ENCODE results near the gene DNAH3.

GRCh38 chr16:20916942-20917341 is 233.7 kb downstream of the DNAH3 start:
- TF ChIP-seq, protein P1, sequence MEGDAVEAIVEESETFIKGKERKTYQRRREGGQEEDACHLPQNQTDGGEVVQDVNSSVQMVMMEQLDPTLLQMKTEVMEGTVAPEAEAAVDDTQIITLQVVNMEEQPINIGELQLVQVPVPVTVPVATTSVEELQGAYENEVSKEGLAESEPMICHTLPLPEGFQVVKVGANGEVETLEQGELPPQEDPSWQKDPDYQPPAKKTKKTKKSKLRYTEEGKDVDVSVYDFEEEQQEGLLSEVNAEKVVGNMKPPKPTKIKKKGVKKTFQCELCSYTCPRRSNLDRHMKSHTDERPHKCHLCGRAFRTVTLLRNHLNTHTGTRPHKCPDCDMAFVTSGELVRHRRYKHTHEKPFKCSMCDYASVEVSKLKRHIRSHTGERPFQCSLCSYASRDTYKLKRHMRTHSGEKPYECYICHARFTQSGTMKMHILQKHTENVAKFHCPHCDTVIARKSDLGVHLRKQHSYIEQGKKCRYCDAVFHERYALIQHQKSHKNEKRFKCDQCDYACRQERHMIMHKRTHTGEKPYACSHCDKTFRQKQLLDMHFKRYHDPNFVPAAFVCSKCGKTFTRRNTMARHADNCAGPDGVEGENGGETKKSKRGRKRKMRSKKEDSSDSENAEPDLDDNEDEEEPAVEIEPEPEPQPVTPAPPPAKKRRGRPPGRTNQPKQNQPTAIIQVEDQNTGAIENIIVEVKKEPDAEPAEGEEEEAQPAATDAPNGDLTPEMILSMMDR (IDR thresholded peaks at IDR 0.05; ENCODE audit: low read length) = no peak
- TF ChIP-seq EZH2 (IDR thresholded peaks at IDR 0.05; ENCODE audit: borderline replicate concordance, low read length) = no peak

Data from OCI-LY1 (cell line).